ENCODE measurements around the gene PKP4.

The PKP4 gene

GRCh38 chr2:158553257-158553656 is 96.5 kb downstream of the PKP4 start:
- Histone ChIP-seq H3K4me3 (ENCODE audit: low read length) (no peak overlapping the region), H3K36me3 (ENCODE audit: insufficient read depth, low read length) (peaks cover 27% of the 10 kb centered on the region; the same call in 1 of the 2 replicates), H3K27ac (ENCODE audit: low read depth, low read length) (no peak overlapping the region), H3K27me3 (ENCODE audit: insufficient read depth, low read length) (no peaks in the 10 kb centered on the region), H3K9me3 (ENCODE audit: insufficient read depth, low read depth, low read length) (peaks cover 8% of the 10 kb centered on the region; the same call in 1 of the 2 replicates), H3K4me1 (ENCODE audit: insufficient read depth, low read length) (no peaks in the 10 kb centered on the region), H3K9ac (ENCODE audit: low read depth, low read length) (no peak overlapping the region)
- WGBS: 85% methylated on average over 3 of the region's 3 CpGs

GRCh38 chr2:158554996-158555395 is 98.2 kb downstream of the PKP4 start:
- Histone ChIP-seq H3K27ac (ENCODE audit: low read depth, low read length) (no peak overlapping the region), H3K4me3 (ENCODE audit: low read length) (no peak overlapping the region), H3K9me3 (ENCODE audit: insufficient read depth, low read depth, low read length) (peaks cover 8% of the 10 kb centered on the region; the same call in 1 of the 2 replicates), H3K9ac (ENCODE audit: low read depth, low read length) (no peak overlapping the region), H3K27me3 (ENCODE audit: insufficient read depth, low read length) (no peaks in the 10 kb centered on the region), H3K4me1 (ENCODE audit: insufficient read depth, low read length) (no peaks in the 10 kb centered on the region), H3K36me3 (ENCODE audit: insufficient read depth, low read length) (peaks cover 17% of the 10 kb centered on the region; the same call in 1 of the 2 replicates)
- no CpG with 5 or more reads among the region's 1 CpG for WGBS

- Histone ChIP-seq H3K27ac (ENCODE audit: low read depth, low read length) (no peak overlapping the region), H3K4me1 (ENCODE audit: insufficient read depth, low read length) (no peaks in the 10 kb centered on the region), H3K36me3 (ENCODE audit: insufficient read depth, low read length) (peaks cover 12% of the 10 kb centered on the region; the same call in 1 of the 2 replicates), H3K4me3 (ENCODE audit: low read length) (no peak overlapping the region), H3K27me3 (ENCODE audit: insufficient read depth, low read length) (no peaks in the 10 kb centered on the region), H3K9me3 (ENCODE audit: insufficient read depth, low read depth, low read length) (peaks cover 8% of the 10 kb centered on the region; the same call in 1 of the 2 replicates), H3K9ac (ENCODE audit: low read depth, low read length) (no peak overlapping the region)
- WGBS: 93% methylated on average over 2 of the region's 3 CpGs
Observed at GRCh38 chr2:158556124-158556523, 99.4 kb downstream of the PKP4 start.

- Histone ChIP-seq H3K27ac (ENCODE audit: low read depth, low read length) (no peak overlapping the region), H3K9me3 (ENCODE audit: insufficient read depth, low read depth, low read length) (no peaks in the 10 kb centered on the region), H3K4me3 (ENCODE audit: low read length) (no peak overlapping the region), H3K36me3 (ENCODE audit: insufficient read depth, low read length) (0 out of 2 replicates have a peak, but pooled peaks cover 5% of the 10 kb centered on the region), H3K27me3 (ENCODE audit: insufficient read depth, low read length) (no peaks in the 10 kb centered on the region), H3K4me1 (ENCODE audit: insufficient read depth, low read length) (no peaks in the 10 kb centered on the region), H3K9ac (ENCODE audit: low read depth, low read length) (no peak overlapping the region)
- WGBS: 94% methylated on average over 2 of the region's 2 CpGs
Observed at GRCh38 chr2:158557752-158558151, 101.0 kb downstream of the PKP4 start.

- H3K36me3 ChIP-seq (ENCODE audit: insufficient read depth, low read length): 0 out of 2 replicates have a peak, but pooled peaks cover 5% of the 10 kb centered on the region
Observed at GRCh38 chr2:158559252-158559651, 102.5 kb downstream of the PKP4 start.

GRCh38 chr2:158560259-158560658 is 103.5 kb downstream of the PKP4 start:
- Histone ChIP-seq H3K4me3 (ENCODE audit: low read length) (no peak overlapping the region), H3K27me3 (ENCODE audit: insufficient read depth, low read length) (no peaks in the 10 kb centered on the region), H3K9ac (ENCODE audit: low read depth, low read length) (no peak overlapping the region), H3K4me1 (ENCODE audit: insufficient read depth, low read length) (no peaks in the 10 kb centered on the region), H3K27ac (ENCODE audit: low read depth, low read length) (no peak overlapping the region), H3K9me3 (ENCODE audit: insufficient read depth, low read depth, low read length) (no peaks in the 10 kb centered on the region), H3K36me3 (ENCODE audit: insufficient read depth, low read length) (0 out of 2 replicates have a peak, but pooled peaks cover 5% of the 10 kb centered on the region)

More at GRCh38 chr2:158559252-158559651, 102.5 kb downstream of the PKP4 start:
- H3K9me3 ChIP-seq (ENCODE audit: insufficient read depth, low read depth, low read length): no peaks in the 10 kb centered on the region
- H3K9ac ChIP-seq (ENCODE audit: low read depth, low read length): no peak overlapping the region
- 99% methylated on average over 4 of the region's 4 CpGs for WGBS
- H3K4me1 ChIP-seq (ENCODE audit: insufficient read depth, low read length): no peaks in the 10 kb centered on the region
- no peak overlapping the region for H3K4me3 ChIP-seq (ENCODE audit: low read length)
- no peak overlapping the region for H3K27ac ChIP-seq (ENCODE audit: low read depth, low read length)
- no peaks in the 10 kb centered on the region for H3K27me3 ChIP-seq (ENCODE audit: insufficient read depth, low read length)

- H3K9me3 ChIP-seq (ENCODE audit: insufficient read depth, low read depth, low read length): no peaks in the 10 kb centered on the region
- 0 out of 2 replicates have a peak, but pooled peaks cover 5% of the 10 kb centered on the region for H3K36me3 ChIP-seq (ENCODE audit: insufficient read depth, low read length)
- H3K27ac ChIP-seq (ENCODE audit: low read depth, low read length): no peak overlapping the region
- no peaks in the 10 kb centered on the region for H3K27me3 ChIP-seq (ENCODE audit: insufficient read depth, low read length)
- 100% methylated on average over 2 of the region's 3 CpGs for WGBS
- H3K9ac ChIP-seq (ENCODE audit: low read depth, low read length): no peak overlapping the region
- no peaks in the 10 kb centered on the region for H3K4me1 ChIP-seq (ENCODE audit: insufficient read depth, low read length)
- no peak overlapping the region for H3K4me3 ChIP-seq (ENCODE audit: low read length)
Observed at GRCh38 chr2:158561054-158561453, 104.3 kb downstream of the PKP4 start.

GRCh38 chr2:158567208-158567607 is 110.5 kb downstream of the PKP4 start:
- Histone ChIP-seq H3K9ac (ENCODE audit: low read depth, low read length) (no peak overlapping the region), H3K9me3 (ENCODE audit: insufficient read depth, low read depth, low read length) (no peaks in the 10 kb centered on the region), H3K36me3 (ENCODE audit: insufficient read depth, low read length) (no peaks in the 10 kb centered on the region), H3K4me1 (ENCODE audit: insufficient read depth, low read length) (peaks cover 9% of the 10 kb centered on the region; the same call in 1 of the 2 replicates), H3K27me3 (ENCODE audit: insufficient read depth, low read length) (no peaks in the 10 kb centered on the region), H3K27ac (ENCODE audit: low read depth, low read length) (no peak overlapping the region), H3K4me3 (ENCODE audit: low read length) (no peak overlapping the region)
- WGBS: 97% methylated on average over 2 of the region's 2 CpGs

GRCh38 chr2:158569284-158569683 is 112.5 kb downstream of the PKP4 start:
- Histone ChIP-seq H3K27me3 (ENCODE audit: insufficient read depth, low read length) (no peaks in the 10 kb centered on the region), H3K4me1 (ENCODE audit: insufficient read depth, low read length) (peaks cover 9% of the 10 kb centered on the region; the same call in 1 of the 2 replicates), H3K9ac (ENCODE audit: low read depth, low read length) (no peak overlapping the region), H3K9me3 (ENCODE audit: insufficient read depth, low read depth, low read length) (no peaks in the 10 kb centered on the region), H3K4me3 (ENCODE audit: low read length) (no peak overlapping the region), H3K36me3 (ENCODE audit: insufficient read depth, low read length) (no peaks in the 10 kb centered on the region), H3K27ac (ENCODE audit: low read depth, low read length) (no peak overlapping the region)
- WGBS: 91% methylated on average over 2 of the region's 2 CpGs

GRCh38 chr2:158570869-158571268 is 114.1 kb downstream of the PKP4 start:
- Histone ChIP-seq H3K4me1 (ENCODE audit: insufficient read depth, low read length) (peaks cover 9% of the 10 kb centered on the region; the same call in 1 of the 2 replicates), H3K4me3 (ENCODE audit: low read length) (no peak overlapping the region), H3K27ac (ENCODE audit: low read depth, low read length) (no peak overlapping the region), H3K9ac (ENCODE audit: low read depth, low read length) (no peak overlapping the region), H3K36me3 (ENCODE audit: insufficient read depth, low read length) (no peaks in the 10 kb centered on the region), H3K27me3 (ENCODE audit: insufficient read depth, low read length) (no peaks in the 10 kb centered on the region), H3K9me3 (ENCODE audit: insufficient read depth, low read depth, low read length) (no peaks in the 10 kb centered on the region)
- 95% methylated on average over 3 of the region's 3 CpGs for WGBS

GRCh38 chr2:158573739-158574138 is 117.0 kb downstream of the PKP4 start:
- H3K9ac ChIP-seq (ENCODE audit: low read depth, low read length): no peak overlapping the region
- 88% methylated on average over 1 of the region's 1 CpG for WGBS

More at GRCh38 chr2:158573739-158574138, 117.0 kb downstream of the PKP4 start:
- H3K36me3 ChIP-seq (ENCODE audit: insufficient read depth, low read length): peaks cover 7% of the 10 kb centered on the region
- H3K9me3 ChIP-seq (ENCODE audit: insufficient read depth, low read depth, low read length): no peaks in the 10 kb centered on the region
- H3K4me3 ChIP-seq (ENCODE audit: low read length): no peak overlapping the region
- no peak overlapping the region for H3K27ac ChIP-seq (ENCODE audit: low read depth, low read length)
- peaks cover 9% of the 10 kb centered on the region; the same call in 1 of the 2 replicates for H3K4me1 ChIP-seq (ENCODE audit: insufficient read depth, low read length)
- H3K27me3 ChIP-seq (ENCODE audit: insufficient read depth, low read length): no peaks in the 10 kb centered on the region

Data from HUES64 (cell line).